ENCODE results near the gene ATF1.

ATF1 gene

DNA sequence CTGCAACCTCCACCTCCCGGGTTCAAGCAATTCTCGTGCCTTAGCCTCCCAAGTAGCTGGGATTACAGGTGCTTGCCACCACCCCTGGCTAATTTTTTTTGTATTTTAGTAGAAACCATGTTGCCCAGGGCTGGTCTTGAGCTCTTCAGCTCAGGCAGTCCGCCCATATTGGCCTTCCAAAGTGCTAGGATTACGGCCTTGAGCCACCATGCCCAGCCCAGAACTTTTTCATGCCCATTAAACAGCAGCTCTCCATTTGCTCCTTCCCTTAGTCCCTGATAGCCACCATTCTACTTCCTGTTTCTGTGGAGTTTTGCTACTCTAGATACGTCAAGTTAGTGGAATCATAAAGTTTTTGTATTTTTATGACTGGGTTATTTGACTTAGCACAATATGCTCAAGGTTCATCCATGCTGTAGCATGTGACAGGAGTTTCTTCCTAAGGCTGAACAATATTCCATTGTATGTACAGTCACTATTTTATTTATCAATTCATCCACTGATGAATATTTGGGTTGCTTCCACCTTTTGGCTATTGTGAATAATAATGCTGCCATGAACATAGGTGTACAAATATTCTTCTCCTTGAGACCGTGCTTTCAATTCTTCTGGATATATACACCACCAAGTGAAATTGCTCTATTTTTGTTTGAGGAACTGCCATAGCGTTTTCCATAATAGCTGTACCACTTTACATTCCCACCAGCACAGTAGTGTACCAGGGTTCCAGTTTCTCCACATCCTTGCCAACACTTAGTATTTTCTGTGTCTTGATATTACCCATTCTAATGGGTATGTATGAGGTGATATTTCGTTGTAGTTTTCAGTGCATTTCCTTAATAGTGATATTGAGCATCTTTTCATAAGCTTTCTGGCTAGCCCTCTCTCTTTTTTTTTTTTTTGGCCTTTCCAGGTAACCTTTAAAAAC, 15.0 kb downstream of the ATF1 start:
- TF ChIP-seq, protein P1, sequence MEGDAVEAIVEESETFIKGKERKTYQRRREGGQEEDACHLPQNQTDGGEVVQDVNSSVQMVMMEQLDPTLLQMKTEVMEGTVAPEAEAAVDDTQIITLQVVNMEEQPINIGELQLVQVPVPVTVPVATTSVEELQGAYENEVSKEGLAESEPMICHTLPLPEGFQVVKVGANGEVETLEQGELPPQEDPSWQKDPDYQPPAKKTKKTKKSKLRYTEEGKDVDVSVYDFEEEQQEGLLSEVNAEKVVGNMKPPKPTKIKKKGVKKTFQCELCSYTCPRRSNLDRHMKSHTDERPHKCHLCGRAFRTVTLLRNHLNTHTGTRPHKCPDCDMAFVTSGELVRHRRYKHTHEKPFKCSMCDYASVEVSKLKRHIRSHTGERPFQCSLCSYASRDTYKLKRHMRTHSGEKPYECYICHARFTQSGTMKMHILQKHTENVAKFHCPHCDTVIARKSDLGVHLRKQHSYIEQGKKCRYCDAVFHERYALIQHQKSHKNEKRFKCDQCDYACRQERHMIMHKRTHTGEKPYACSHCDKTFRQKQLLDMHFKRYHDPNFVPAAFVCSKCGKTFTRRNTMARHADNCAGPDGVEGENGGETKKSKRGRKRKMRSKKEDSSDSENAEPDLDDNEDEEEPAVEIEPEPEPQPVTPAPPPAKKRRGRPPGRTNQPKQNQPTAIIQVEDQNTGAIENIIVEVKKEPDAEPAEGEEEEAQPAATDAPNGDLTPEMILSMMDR (IDR thresholded peaks at IDR 0.05; ENCODE audit: insufficient read depth, missing control alignments) = no peak
- FAIRE-seq = no peak

DNA sequence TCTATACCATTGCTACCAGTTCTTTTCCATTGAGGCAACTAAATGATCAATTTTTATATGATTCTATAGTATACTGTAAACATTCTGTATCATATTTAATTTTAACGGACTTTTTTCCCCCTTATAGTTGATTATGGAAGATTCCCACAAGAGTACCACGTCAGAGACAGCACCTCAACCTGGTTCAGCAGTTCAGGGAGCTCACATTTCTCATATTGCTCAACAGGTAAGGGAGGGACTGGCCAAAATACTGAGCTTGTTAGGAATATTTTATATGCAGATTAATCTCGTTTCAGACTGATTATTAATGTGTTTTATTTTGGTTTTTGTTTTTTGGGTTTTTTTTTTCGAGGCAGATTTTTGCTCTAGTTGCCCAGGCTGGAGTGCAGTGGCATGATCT, 16.1 kb downstream of the ATF1 start:
- no peak for DNase-seq (ENCODE audit: insufficient read length, low spot score)
- FAIRE-seq = no peak
- TF ChIP-seq, protein P1 (IDR thresholded peaks at IDR 0.05; ENCODE audit: insufficient read depth, missing control alignments) = no peak

More for the DNA sequence above, 15.0 kb downstream of the ATF1 start:
- DNase-seq (ENCODE audit: insufficient read length, low spot score) = no peak

DNA sequence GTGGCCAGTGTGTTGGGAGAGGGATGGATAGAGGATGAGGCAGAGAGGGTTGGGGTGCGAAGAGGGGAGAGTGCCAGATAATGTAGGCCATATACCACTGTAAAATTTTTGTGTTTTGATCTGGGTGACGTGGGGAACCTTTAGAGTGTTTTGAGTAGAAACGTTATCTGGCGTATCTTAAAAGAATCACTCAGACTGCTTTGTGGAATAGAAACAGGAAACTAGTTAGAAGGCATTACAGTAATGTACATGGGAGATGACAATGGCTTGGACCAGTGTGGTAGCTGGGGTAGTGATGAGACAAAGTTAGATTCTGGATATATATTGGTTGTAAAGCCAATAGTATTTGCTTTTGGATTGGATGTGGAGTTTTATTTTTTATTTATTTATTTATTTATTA, 20.6 kb downstream of the ATF1 start:
- DNase-seq (ENCODE audit: insufficient read length, low spot score) (no peak), FAIRE-seq (no peak)
- TF ChIP-seq, protein P1 (IDR thresholded peaks at IDR 0.05; ENCODE audit: insufficient read depth, missing control alignments) = no peak

DNA sequence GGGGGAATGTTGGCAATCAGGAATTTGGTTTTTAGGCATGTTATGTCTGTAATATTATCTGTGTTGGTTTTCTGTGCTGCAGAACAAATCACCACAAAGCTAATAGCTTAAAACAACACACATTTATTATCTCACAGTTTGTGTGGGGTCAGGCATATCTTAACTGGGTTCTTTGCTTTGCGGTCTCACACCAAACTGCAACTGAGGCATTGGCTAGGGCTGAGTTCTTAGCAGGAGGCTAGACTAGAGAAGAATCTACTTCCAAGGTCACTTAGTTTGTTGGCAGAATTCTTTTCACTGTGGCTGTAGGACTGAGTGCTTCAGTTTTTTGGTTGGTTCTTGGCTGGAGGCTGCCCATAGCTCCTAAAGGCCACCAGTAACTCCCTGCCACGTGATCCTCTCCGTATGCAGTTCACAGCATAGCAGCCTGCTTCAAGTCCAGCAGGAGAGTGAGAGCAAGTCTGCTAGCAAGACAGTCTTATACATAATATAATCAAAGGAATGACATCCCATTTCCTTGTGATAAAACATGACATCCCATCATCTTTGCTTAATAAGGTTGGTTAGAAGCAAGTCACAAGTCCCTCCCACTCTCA, 21.6 kb downstream of the ATF1 start:
- FAIRE-seq = no peak
- DNase-seq (ENCODE audit: insufficient read length, low spot score) = no peak
- TF ChIP-seq, protein P1 (IDR thresholded peaks at IDR 0.05; ENCODE audit: insufficient read depth, missing control alignments) = no peak

DNA sequence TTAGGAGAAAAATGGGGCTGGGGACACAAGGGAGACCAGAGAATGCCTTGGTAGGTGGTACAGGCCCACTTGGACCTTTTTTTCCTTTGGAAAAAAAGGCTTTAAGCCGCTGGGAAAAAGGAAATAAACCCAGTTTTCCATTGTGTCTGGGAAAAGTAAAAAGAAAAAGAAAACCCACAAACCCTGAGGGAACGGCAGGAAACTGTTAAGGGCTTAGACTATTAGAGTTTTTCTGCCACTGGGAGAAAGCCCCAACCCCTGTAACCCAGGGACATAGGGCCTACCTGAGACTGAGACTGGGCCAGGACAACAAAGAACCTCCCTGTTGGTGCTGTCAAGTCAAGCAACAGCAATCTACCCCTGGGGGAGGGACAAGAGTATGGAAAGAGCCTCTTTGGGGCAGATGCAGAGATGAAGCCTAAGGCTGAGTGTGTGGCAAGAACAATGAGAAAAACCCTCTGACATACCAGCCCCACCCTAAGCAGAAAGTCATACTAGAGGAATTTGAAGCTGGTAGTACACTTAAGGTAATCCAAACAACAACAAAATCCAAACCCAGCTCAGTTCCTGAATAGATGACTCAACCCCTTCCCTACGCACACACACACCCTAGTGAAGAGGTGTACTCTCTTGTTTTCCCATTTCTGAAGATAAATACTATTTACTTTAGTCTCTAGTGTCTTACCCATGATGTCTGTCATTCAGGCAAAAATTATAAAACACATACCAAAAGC, 22.8 kb downstream of the ATF1 start:
- TF ChIP-seq, protein P1 (IDR thresholded peaks at IDR 0.05; ENCODE audit: insufficient read depth, missing control alignments) = no peak
- no peak for DNase-seq (ENCODE audit: insufficient read length, low spot score)
- FAIRE-seq = no peak

DNA sequence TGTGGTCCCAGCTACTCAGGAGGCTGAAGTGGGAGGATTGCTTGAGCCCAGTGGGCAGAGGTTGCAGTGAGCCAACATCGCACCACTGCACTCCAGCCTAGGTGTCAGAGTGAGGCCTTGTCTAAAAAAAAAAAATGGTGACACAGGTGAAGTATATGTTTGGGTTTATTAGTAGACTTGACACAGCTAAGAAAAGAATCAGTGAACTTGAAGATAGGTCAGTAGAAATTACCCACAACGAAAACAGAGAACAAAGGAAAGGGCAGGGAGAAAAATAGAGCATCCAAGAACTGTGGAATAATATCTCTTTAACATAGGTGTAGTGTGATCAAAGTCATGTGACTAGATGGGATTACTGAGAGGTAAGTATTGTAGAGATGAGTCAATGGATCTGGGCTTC, 23.7 kb downstream of the ATF1 start:
- TF ChIP-seq, protein P1 (IDR thresholded peaks at IDR 0.05; ENCODE audit: insufficient read depth, missing control alignments) = no peak
- FAIRE-seq (no peak), DNase-seq (ENCODE audit: insufficient read length, low spot score) (no peak)

All from D721Med (cell line).